K562 (cell line): ENCODE results near the gene SAP30BP. TPM values are rescaled to one million over a fixed set of nuclear protein-coding genes. Genes with fewer than 3 reads are reported as not detected.
A peak's percentile ranks its signal among the peaks of the same experiment; 100 is the strongest.

Experiments used
- BRCA1 ChIP-seq, 2 experiments: fragments of 450-650 bp in 1 of 2; sonication (generic) in 1 of 2; formaldehyde crosslinking in 1 of 2; IDR thresholded peaks; 2 replicates each; pipeline versions ENCODE4 v1.5.0 to v1.6.1; 2017 to 2020; ENCODE audit warnings: mild to moderate bottlenecking in 1 of 2, missing genetic modification reagents in 1 of 2
- ELF4 ChIP-seq: fragments of 450-650 bp; formaldehyde crosslinking; IDR thresholded peaks from 2 replicates; pipeline ENCODE4 v1.4.0; 2022; ENCODE audit warnings: missing genetic modification characterization
- GABPA ChIP-seq: fragments of 200-800 bp; sonication (Bioruptor generic); conservative IDR thresholded peaks from 2 replicates; pipeline ENCODE4 v1.6.1; 2016; ENCODE audit warnings: low read depth, missing genetic modification characterization, missing compliant biosample characterization
- IFI16 ChIP-seq: fragments of 250-450 bp; sonication (Bioruptor Pico); IDR thresholded peaks from 2 replicates; pipeline ENCODE4 v2.1.2; 2022; ENCODE audit warnings: mild to moderate bottlenecking, inconsistent platforms
- SPI1 ChIP-seq: IDR thresholded peaks from 2 replicates; pipeline ENCODE4 v1.6.1; 2011; ENCODE audit warnings: low read depth, low read length, control low read depth, borderline replicate concordance
- polyA plus RNA-seq, 8 experiments: library from polyadenylated mRNA; depleted of rRNA in 4 of 8; stranded (reverse) in 5 of 8; unstranded in 3 of 8; fragments of >200 nt; fragmentation: Nextera tagmentation in 2 of 8; fragmentation: Illumina TruSeq in 1 of 8; extraction: Ambion mirVana in 2 of 8; extraction: Trizol in 1 of 8; gene quantifications; 2 replicates each; pipeline versions ENCODE4 v1.2.1 to v1.2.3, GENCODE V29; 2011 to 2014; ENCODE audit warnings: inconsistent platforms in 1 of 8, missing spikeins in 1 of 8
- total RNA-seq, 7 experiments: library from RNA; depleted of rRNA in 6 of 7; stranded (reverse); fragments of >200 nt in 6 of 7; fragmentation: Illumina TruSeq in 2 of 7; extraction: Trizol in 2 of 7; gene quantifications; 2 replicates each; pipeline versions ENCODE4 v1.2.1 to v1.2.3, GENCODE V29; 2011 to 2021; ENCODE audit warnings: low replicate concordance in 1 of 7
- TF ChIP-seq, protein P1 (sequence below): fragments of 450-650 bp; formaldehyde crosslinking; IDR thresholded peaks from 2 replicates; pipeline ENCODE4 v1.4.0; 2020; ENCODE audit warnings: mild to moderate bottlenecking, mixed read lengths
- TF ChIP-seq, protein P2 (sequence below): fragments of 450-650 bp; IDR thresholded peaks from 2 replicates; pipeline ENCODE4 v1.6.1; 2016

The SAP30BP gene
- total and polyA plus RNA-seq, 9 of the 15 experiments (the other 6 are each of a cell fraction or from before 2014, with no cell fraction given): 45.3 to 154 (median 71.7) TPM

DNA sequence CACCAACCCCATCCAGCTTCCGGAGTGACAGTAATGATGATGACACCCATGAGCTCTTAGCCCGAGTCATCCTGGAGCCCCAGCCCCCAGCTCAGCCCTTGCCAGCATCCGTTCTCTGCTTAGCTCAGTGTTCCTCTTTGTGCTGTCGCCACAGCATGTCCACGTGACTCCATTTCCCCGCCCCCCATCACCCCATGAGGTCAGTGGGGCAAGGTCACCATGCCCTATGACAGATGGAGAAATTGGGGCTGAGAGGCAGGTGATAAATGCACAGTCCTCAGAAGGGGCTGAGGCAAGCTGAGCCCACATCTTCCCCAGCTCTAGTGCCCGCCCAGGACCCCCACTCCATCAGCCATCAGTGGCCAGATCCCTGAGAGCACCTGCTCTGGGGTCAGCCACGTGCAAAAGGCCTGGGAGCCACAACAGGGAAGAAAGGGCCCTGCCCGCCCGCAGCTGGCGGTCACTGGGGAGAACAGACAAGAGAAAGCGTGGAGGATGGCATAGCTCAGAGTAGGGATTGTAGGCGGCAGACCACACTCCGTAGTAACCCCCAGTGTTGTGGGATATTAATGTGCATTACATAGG, 71.2 kb downstream of the SAP30BP start (continued):
- TF ChIP-seq, protein P1, sequence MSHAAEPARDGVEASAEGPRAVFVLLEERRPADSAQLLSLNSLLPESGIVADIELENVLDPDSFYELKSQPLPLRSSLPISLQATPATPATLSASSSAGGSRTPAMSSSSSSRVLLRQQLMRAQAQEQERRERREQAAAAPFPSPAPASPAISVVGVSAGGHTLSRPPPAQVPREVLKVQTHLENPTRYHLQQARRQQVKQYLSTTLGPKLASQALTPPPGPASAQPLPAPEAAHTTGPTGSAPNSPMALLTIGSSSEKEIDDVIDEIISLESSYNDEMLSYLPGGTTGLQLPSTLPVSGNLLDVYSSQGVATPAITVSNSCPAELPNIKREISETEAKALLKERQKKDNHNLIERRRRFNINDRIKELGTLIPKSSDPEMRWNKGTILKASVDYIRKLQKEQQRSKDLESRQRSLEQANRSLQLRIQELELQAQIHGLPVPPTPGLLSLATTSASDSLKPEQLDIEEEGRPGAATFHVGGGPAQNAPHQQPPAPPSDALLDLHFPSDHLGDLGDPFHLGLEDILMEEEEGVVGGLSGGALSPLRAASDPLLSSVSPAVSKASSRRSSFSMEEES (CRISPR knock-in tag): 0 out of 2 replicates have a peak, but pooled peaks have one; percentile 10
- TF ChIP-seq IFI16 (CRISPR knock-in tag) (no peak), BRCA1 (IDR thresholded peaks at IDR 0.05) (no peak), BRCA1 (CRISPR knock-in tag; IDR thresholded peaks at IDR 0.05) (no peak), GABPA (tag) (no peak), SPI1 (peak; percentile 39; the same call in 1 of the 2 replicates), ELF4 (CRISPR knock-in tag) (no peak)
- TF ChIP-seq, protein P2, sequence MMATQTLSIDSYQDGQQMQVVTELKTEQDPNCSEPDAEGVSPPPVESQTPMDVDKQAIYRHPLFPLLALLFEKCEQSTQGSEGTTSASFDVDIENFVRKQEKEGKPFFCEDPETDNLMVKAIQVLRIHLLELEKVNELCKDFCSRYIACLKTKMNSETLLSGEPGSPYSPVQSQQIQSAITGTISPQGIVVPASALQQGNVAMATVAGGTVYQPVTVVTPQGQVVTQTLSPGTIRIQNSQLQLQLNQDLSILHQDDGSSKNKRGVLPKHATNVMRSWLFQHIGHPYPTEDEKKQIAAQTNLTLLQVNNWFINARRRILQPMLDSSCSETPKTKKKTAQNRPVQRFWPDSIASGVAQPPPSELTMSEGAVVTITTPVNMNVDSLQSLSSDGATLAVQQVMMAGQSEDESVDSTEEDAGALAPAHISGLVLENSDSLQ: peak; percentile 31; the same call in 1 of the 2 replicates
